ENCODE measurements around the gene BRF1.
"Not testable (repeated sequence)": the region's sequence is repeated elsewhere in the genome, so short reads cannot be mapped to it uniquely, and the experiment has no call there.

The BRF1 gene

GRCh38 chr14:105300542-105301102 lies at the start of gene BRF1:
Gene BRF1, minus strand, starts transcription at chr14:105301001. Its CDS starts 372 bp downstream, at chr14:105300629.
- no peak for DNase-seq

DNA sequence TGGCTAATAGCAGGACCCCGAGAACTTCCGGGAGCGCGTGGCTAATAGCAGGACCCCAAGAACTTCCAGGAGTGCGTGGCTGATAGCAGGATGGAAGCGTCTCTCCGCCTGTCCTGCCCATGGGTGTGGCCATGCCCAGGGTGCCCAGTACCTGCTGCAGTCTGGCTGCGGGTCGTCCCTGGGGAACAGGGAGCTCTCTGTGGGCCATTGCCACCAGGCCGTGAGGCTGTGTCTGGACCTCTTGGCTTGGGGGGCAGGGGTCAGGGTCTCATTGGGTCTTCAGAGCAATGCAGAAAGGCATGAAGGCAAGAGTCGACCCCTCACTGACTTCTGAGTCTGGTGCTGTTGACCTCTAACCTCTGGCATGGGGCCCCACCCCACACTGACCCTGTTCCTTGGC lies 49.2 kb upstream of the BRF1 start:
- DNase-seq, result no peak

- no peak for DNase-seq
Measured at GRCh38 chr14:105348945-105349699, 48.3 kb upstream of the BRF1 start.

DNA sequence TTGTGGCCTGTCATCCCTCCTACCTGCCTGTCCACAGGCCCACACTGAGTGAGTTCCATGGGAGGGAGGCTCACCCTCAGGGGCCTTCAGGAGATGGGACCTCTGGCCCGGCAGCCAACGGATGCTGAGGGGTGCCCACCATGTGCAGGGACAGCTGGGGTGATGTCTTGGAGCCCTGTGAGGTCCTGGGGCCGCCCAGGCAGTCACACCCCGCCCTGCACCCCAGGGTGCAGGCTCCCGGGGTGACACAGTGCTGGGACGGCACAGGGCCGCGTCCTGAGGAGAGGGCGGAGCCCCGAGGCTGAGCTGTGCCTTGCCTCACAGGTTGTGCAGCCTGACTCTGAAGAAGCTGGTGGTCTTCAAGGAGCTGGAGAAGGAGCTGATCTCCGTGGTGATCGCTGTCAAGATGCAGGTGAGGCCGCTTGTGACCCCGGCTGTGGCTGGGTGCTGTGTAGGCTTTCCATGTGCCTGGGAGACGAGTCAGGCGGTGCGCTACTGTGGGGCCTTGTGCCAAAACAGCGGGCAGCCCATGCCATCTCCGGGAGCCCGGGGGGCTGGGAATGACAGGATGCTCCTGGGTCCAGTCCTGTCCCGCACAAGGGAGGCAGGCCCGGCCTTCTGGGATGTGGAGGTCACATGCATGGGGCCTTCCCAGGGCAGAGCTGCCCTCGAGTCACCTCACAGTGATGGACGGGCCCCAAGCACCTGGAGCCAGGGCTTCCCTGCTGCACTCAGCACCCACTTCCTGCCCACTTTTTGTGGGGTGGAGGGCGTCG lies 47.6 kb upstream of the BRF1 start:
- DNase-seq, result no peak

GRCh38 chr14:105347587-105347968 lies 46.8 kb upstream of the BRF1 start:
- no peak for DNase-seq

GRCh38 chr14:105346876-105347586 lies 46.2 kb upstream of the BRF1 start:
- DNase-seq, result no peak

GRCh38 chr14:105346200-105346533 lies 45.4 kb upstream of the BRF1 start:
- DNase-seq, result no peak

DNA sequence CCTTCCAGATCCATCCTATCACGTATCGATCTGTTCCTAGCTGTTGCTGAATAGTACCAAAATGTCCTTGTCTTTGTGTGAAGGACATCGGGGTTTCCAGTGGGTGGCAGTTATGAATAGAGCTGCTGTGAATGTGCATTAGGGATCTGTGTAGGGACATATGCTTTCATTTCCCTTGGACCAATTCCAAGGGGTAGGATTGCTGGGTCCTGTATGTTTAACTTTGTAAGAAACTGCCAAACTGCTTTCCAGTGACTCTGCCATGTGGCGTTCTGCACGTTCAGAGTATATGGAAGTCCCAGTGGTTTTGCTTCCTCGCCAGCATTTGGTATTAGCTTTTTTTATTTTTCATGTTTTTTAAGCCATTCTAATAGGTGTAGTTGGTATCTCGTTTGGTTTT lies 42.4 kb upstream of the BRF1 start:
- DNase-seq, result peak; percentile 6

- DNase-seq, result no peak
Measured at GRCh38 chr14:105340821-105341733, 40.3 kb upstream of the BRF1 start.

DNA sequence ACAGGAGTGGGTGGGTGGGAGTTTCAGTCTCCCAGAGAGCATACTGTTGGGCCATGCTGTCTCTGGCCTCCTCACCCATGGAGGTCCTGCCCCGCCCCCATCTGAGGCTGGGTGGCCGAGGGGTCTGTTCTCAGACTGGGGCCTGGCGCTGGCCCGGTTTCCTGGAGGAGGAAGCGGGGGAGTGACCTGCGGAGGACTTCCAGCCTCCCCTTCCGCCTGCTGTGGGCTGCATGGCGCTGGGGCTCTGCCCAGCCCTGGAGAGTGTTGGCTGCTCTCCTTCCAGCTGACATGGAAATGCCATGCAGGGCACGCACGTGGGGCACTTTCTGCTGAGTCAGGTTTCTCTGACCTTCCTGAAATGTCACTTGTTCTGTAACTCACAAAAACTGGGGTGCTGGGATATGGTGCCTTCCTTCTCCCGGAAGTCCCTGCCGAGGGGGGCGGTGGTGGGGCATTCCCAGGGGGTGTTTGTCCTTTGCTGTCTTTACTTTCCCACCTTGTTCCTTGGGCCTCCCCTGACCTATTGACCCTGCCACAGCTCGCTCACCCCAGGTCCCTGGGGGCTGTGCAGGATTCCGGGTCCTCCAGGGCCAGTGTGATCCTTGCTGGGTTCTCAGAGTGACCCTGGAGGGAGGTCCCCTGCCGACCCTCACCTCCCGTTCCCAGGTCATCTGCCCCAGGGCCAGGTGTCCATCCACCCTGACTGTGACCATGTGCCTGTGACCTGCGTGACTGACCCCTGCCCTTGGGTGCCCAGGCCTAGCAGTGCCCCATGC lies 37.4 kb upstream of the BRF1 start:
- DNase-seq, result no peak

DNA sequence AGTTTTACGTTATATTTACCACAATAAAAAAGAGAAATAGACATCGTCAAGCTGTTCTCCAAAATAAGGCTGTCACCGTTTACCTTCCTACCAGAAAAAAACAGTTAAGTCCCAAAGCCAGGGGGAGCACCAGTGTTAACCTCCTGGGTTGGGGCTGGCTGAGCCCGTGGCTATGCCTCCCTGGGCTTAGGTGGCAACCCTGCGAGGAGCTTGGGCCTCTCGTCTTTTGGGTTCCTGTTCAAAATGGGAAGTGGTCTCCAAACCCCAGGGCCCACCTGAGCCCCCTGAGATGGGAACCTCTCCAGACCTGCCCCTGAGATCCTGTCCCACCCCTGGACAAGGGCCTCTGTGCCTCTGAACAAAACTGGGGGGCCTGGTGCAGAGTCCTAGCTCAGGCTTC lies 36.6 kb upstream of the BRF1 start:
- no peak for DNase-seq

- DNase-seq, result no peak
Measured at GRCh38 chr14:105336477-105337287, 35.9 kb upstream of the BRF1 start.

GRCh38 chr14:105335735-105336476 lies 35.1 kb upstream of the BRF1 start:
- DNase-seq, result no peak

GRCh38 chr14:105335231-105335542 lies 34.4 kb upstream of the BRF1 start:
- not testable (repeated sequence) for DNase-seq

DNA sequence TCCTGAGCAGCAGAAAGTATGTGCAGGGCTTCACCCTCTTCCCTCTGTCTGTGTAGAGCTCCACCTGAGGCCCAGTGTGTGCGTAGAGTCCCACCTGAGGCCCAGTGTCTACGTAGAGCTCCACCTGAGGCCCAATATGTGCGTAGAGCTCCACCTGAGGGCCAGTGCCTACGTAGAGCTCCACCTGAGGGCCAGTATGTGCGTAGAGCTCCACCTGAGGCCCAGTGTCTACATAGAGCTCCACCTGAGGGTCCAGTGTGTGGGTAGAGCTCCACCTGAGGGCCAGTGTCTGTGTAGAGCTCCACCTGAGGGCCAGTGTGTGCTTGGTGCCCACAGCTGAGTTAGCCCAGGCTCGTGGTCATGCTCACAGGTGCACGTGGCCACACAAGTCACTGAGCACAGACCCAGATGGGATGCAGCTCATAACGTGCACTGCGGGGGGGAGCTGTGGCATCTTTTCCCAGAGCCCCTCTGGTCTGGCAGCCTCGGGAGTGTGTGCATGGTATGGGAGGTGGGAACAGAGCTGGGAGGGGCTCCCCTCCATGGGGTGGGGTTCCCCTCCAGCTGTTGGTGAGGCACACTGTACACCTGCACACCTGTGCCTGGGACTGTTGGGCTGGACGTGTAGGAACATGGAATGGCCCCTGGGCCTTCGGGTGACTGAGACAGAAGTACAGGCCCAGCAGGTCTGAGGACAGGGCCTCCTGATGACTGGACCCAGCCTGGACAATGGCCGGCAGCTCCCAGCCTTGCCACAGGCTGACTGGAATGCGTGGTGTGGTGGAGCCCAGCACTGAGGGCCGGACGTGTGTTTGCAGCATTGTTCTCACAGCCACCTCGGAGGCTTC lies 33.8 kb upstream of the BRF1 start:
- no peak for DNase-seq

GRCh38 chr14:105333613-105334364 lies 33.0 kb upstream of the BRF1 start:
- no peak for DNase-seq

DNA sequence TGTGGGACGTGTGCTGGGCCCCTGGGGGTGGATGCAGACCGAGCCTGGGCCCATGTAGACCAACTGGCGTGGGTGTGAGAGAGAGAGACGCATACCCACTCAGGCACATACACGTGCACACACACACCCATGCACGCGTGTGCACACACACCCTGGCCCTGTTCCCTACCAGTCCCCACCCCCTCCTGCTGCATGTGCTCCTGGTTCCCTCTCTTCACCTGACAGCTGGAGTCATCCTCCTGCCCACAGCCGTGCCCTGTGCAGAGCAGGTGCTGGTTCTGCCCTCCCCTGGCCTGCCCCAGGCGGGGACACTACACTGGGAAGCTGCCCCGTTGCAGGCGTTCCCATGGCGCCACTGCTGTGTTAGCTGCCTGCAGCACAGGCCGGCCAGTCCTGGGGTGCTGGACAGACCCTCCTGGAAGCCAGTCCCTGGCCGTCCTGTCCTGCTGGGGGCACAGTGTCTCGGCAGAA lies 32.3 kb upstream of the BRF1 start:
- DNase-seq, result no peak

- DNase-seq, result no peak
Measured at GRCh38 chr14:105332350-105332874, 31.6 kb upstream of the BRF1 start.

Measured in DMS79 (cell line).